GM12878 (cell line): ENCODE data around the gene SEMA6C. TPM values are rescaled to one million over a fixed set of nuclear protein-coding genes. Genes with fewer than 3 reads are reported as not detected.

ENCODE experiments used
- ATAC-seq: fragments of 200-7000 bp; cut with Tn5 transposase; 3 replicates; pipeline ENCODE4 v1.9.1; 2020; ENCODE audit warnings: mild to moderate bottlenecking, moderate library complexity
- BruUV-seq: library from RNA; stranded (reverse); fragments of 400-500 nt; replicated peaks from 2 replicates; lab custom pipeline; 2021; lab: Mats Ljungman, UMichigan
- CTCF ChIA-PET: fragments of 300-600 bp; sonication (Branson Sonifier 250); formaldehyde crosslinking; extraction: SDS; loops from one replicate; lab custom pipeline; 2021; ENCODE audit warnings: inconsistent platforms; lab: Yijun Ruan, JAX
- POLR2A ChIA-PET: fragments of 350-600 bp; formaldehyde crosslinking; extraction: SDS; loops from one replicate; lab custom pipeline; 2021; ENCODE audit warnings: inconsistent platforms; lab: Charles Lee
- RAD21 ChIA-PET: fragments of 300-600 bp; sonication (Branson Sonifier 250); formaldehyde crosslinking; loops from one replicate; lab custom pipeline; 2023; ENCODE audit warnings: antibody characterized with exemption; ENCODE audit not compliant: unreplicated experiment; lab: Charles Lee
- SMC1A ChIA-PET: fragments of 300-600 bp; sonication (Branson Sonifier 250); formaldehyde crosslinking; loops from one replicate; lab custom pipeline; 2023; ENCODE audit not compliant: unreplicated experiment, uncharacterized antibody; lab: Charles Lee
- DNase-seq: peaks from one replicate; pipeline ENCODE4 v3.0.0-alpha.2; 2011; ENCODE audit warnings: low read depth, low spot score
- FAIRE-seq: peaks from 3 replicates; lab custom pipeline; 2011; peaks lifted over from hg19 to GRCh38; lab: Jason Lieb, UNC
- H2AFZ ChIP-seq: 2 replicates; pipeline ENCODE4 v1.6.0; 2011; ENCODE audit warnings: low read depth, low read length, control low read depth; ENCODE audit not compliant: control insufficient read depth
- H3K27ac ChIP-seq: 2 replicates; pipeline ENCODE4 v1.5.1; 2011; ENCODE audit warnings: control low read depth; ENCODE audit not compliant: control insufficient read depth, insufficient read depth
- H3K27me3 ChIP-seq, 2 experiments: replicated peaks in 1 of 2; 2 replicates each; pipeline versions ENCODE4 v1.6.0 to v1.6.1; 2011; ENCODE audit warnings: low read length in 1 of 2; ENCODE audit not compliant: control insufficient read depth in 2 of 2, insufficient read depth in 2 of 2
- H3K36me3 ChIP-seq, 2 experiments: 2 replicates each; pipeline ENCODE4 v1.5.1; 2011; ENCODE audit warnings: low read length in 1 of 2; ENCODE audit not compliant: control insufficient read depth in 2 of 2, insufficient read depth in 2 of 2
- H3K4me1 ChIP-seq: 2 replicates; pipeline ENCODE4 v1.6.1; 2011; ENCODE audit warnings: mild to moderate bottlenecking, low read length, moderate library complexity, mixed read lengths; ENCODE audit not compliant: control insufficient read depth, insufficient read depth
- H3K4me2 ChIP-seq: 2 replicates; pipeline ENCODE4 v1.6.0; 2011; ENCODE audit warnings: control low read depth; ENCODE audit not compliant: control insufficient read depth, insufficient read depth
- H3K4me3 ChIP-seq: fragments of 200-600 bp; sonication (generic); 2 replicates; pipeline ENCODE4 v1.5.1; 2016
- H3K79me2 ChIP-seq: 2 replicates; pipeline ENCODE4 v1.6.0; 2011; ENCODE audit warnings: low read length; ENCODE audit not compliant: control insufficient read depth, insufficient read depth
- H3K9ac ChIP-seq: 2 replicates; pipeline ENCODE4 v1.8.0; 2011; ENCODE audit warnings: low read length, control low read depth, mixed read lengths; ENCODE audit not compliant: control insufficient read depth, insufficient read depth
- H3K9me3 ChIP-seq: replicated peaks from 3 replicates; pipeline ENCODE4 v1.5.1; 2011; ENCODE audit warnings: mild to moderate bottlenecking, low read length; ENCODE audit not compliant: control insufficient read depth, insufficient read depth
- H4K20me1 ChIP-seq: 2 replicates; pipeline ENCODE4 v1.6.0; 2011; ENCODE audit not compliant: control insufficient read depth, insufficient read depth
- CEBPB ChIP-seq, 2 experiments: fragments of 150-350 bp in 1 of 2; IDR thresholded peaks; 2 replicates each; pipeline ENCODE4 v1.6.1; 2012 to 2014; ENCODE audit warnings: low read depth in 2 of 2, low read length in 2 of 2, borderline replicate concordance in 1 of 2, inconsistent platforms in 1 of 2
- GATAD2B ChIP-seq: fragments of 450-650 bp; conservative IDR thresholded peaks from 2 replicates; pipeline ENCODE4 v1.6.1; 2017; ENCODE audit warnings: low read depth, mild to moderate bottlenecking, moderate library complexity
- MXI1 ChIP-seq: fragments of 150-350 bp; IDR thresholded peaks from 2 replicates; pipeline ENCODE4 v1.6.1; 2011; ENCODE audit warnings: low read depth, mild to moderate bottlenecking, inconsistent platforms, low read length, improper control_type of control experiment
- NFYA ChIP-seq: IDR thresholded peaks from 2 replicates; pipeline ENCODE4 v1.6.1; 2011; ENCODE audit warnings: low read depth, mild to moderate bottlenecking, low read length, improper control_type of control experiment, borderline replicate concordance
- NR2C1 ChIP-seq: fragments of 450-650 bp; IDR thresholded peaks from 2 replicates; pipeline ENCODE4 v1.6.1; 2017; ENCODE audit warnings: antibody characterized with exemption, mild to moderate bottlenecking, moderate library complexity
- RFX5 ChIP-seq: IDR thresholded peaks from 2 replicates; pipeline ENCODE4 v1.6.1; 2011; ENCODE audit warnings: low read depth, low read length, improper control_type of control experiment
- SREBF2 ChIP-seq: IDR thresholded peaks from 2 replicates; pipeline ENCODE4 v1.6.1; 2012; ENCODE audit warnings: mild to moderate bottlenecking, low read length
- ZSCAN29 ChIP-seq: fragments of 450-650 bp; IDR thresholded peaks from 2 replicates; pipeline ENCODE4 v1.6.1; 2017; ENCODE audit warnings: mild to moderate bottlenecking, moderate library complexity
- WGBS: methylation state at CpG from one replicate; pipeline ENCODE4 v1.1.6; 2016; ENCODE audit warnings: low lambda C conversion rate; ENCODE audit not compliant: insufficient replicate concordance, insufficient coverage; ENCODE audit errors: missing lambda C conversion rate; 5-methylcytosine and 5-hydroxymethylcytosine counted together
- in situ Hi-C: fragments of 300-500 bp; cut with MboI; formaldehyde crosslinking; loops from 9 replicates; pipeline ENCODE4 v1.14.3; 2018; ENCODE audit warnings: mixed read lengths
- intact Hi-C: fragments of 100-400 bp; cut with micrococcal nuclease; formaldehyde crosslinking; loops from one replicate; pipeline ENCODE4 v1.14.2; 2022; ENCODE audit not compliant: unreplicated experiment
- polyA plus RNA-seq, 11 experiments: library from polyadenylated mRNA; depleted of rRNA in 4 of 11; unstranded in 6 of 11; stranded (reverse) in 5 of 11; fragments of >200 nt; fragmentation: Nextera tagmentation in 4 of 11; fragmentation: Illumina TruSeq in 1 of 11; extraction: Ambion mirVana in 4 of 11; extraction: Trizol in 1 of 11; gene quantifications; 1 replicate in 1 of 11; 2 replicates in 10 of 11; pipeline versions ENCODE4 v1.2.1 to v1.2.3, GENCODE V29; 2011 to 2016; ENCODE audit warnings: inconsistent platforms in 2 of 11, missing spikeins in 2 of 11, low read depth in 1 of 11
- total RNA-seq, 4 experiments: library from RNA; depleted of rRNA in 3 of 4; stranded (reverse); fragments of >200 nt in 3 of 4; fragmentation: Illumina TruSeq in 1 of 4; extraction: Trizol in 1 of 4; gene quantifications; 2 replicates each; pipeline versions ENCODE4 v1.2.1 to v1.2.3, GENCODE V29; 2013 to 2021
- TF ChIP-seq, protein P1 (sequence below): fragments of 450-650 bp; IDR thresholded peaks from 2 replicates; pipeline ENCODE4 v1.6.1; 2017; ENCODE audit warnings: low read depth, mild to moderate bottlenecking, moderate library complexity
- TF ChIP-seq, protein P2 (sequence below): IDR thresholded peaks from 2 replicates; pipeline ENCODE4 v1.6.1; 2012; ENCODE audit warnings: low read depth, low read length, improper control_type of control experiment
- TF ChIP-seq, protein P3 (sequence below): fragments of 450-650 bp; formaldehyde crosslinking; IDR thresholded peaks from 2 replicates; pipeline ENCODE4 v1.5.0; 2022; ENCODE audit warnings: mild to moderate bottlenecking, missing genetic modification characterization
- TF ChIP-seq, protein P4 (sequence below): fragments of 450-650 bp; IDR thresholded peaks from 2 replicates; pipeline ENCODE4 v1.6.1; 2016; ENCODE audit warnings: mild to moderate bottlenecking
- TF ChIP-seq, protein P5 (sequence below): IDR thresholded peaks from 2 replicates; pipeline ENCODE4 v1.6.1; 2011; ENCODE audit warnings: low read depth, mild to moderate bottlenecking, low read length, moderate library complexity, borderline replicate concordance; ENCODE audit errors: extremely low read depth

Gene SEMA6C
- total and polyA plus RNA-seq, 10 of the 15 experiments (the other 5 are each of a cell fraction or from before 2014, with no cell fraction given), result 0.13 to 2.2 (median 0.29) TPM; not detected in 1

DNA sequence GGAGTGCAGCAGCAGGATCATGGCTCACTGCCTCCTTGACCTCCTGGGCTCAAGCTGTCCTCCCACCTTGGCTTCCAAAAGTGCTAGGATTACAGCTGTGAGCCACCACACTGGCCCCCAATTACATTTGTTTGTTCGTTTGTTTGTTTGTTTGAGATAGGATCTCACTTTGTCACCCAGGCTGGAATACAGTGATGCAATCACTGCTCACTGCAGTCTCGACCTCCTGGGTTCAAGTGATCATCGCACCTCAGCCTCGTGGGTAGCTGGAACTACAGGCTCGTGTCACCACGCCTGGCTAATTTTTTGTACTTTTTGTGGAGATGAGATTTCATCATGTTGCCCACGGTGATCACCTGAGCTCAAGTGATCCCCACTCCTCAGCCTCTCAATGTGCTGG, 45.6 kb upstream of the SEMA6C start:
- H3K27ac ChIP-seq, result no peak overlapping the region
- no TSS peak for BruUV-seq
- 54% methylated on average over 7 of the region's 7 CpGs for WGBS
- peaks cover 4% of the 10 kb centered on the region; the same call in 1 of the 2 replicates for H3K4me1 ChIP-seq
- DNase-seq (no peak), FAIRE-seq (no peak), ATAC-seq (no peak)
- no peaks in the 10 kb centered on the region for H4K20me1 ChIP-seq
- in situ Hi-C loops (loop anchor here (5.0 kb wide), 1 partner anchor 150 kb away; no protein-coding TSS in a partner anchor), intact Hi-C loops (no loop called here)
- CTCF ChIA-PET, result interaction anchor here (0.8 to 6.3 kb wide), 3 partner anchors 36 to 148 kb away, joined by 3 to 70 read pairs (median 3); partner anchors contain the start of genes PSMD4 and TNFAIP8L2
- POLR2A ChIA-PET, result interaction anchor here (0.7 kb wide), 1 partner anchor 560 kb away, joined by 3 read pairs; no protein-coding TSS in a partner anchor
- no peak overlapping the region for H3K9ac ChIP-seq
- H2AFZ ChIP-seq, result no peak overlapping the region
- RAD21 ChIA-PET, result no interaction called here
- H3K9me3 ChIP-seq, result no peaks in the 10 kb centered on the region
- SMC1A ChIA-PET, result interaction anchor here (0.9 kb wide), 1 partner anchor 237 kb away, joined by 3 read pairs; no protein-coding TSS in a partner anchor
- no peaks in the 10 kb centered on the region for H3K36me3 ChIP-seq
- no peaks in the 10 kb centered on the region for H3K27me3 ChIP-seq
- no peak overlapping the region for H3K4me2 ChIP-seq
- no peak overlapping the region for H3K4me3 ChIP-seq
- H3K79me2 ChIP-seq, result peaks cover 23% of the 10 kb centered on the region
- TF ChIP-seq CEBPB (IDR thresholded peaks at IDR 0.05; ENCODE audit: borderline replicate concordance in 1 of 2, low read depth in 2 of 2, low read length in 2 of 2), result no peak
- no peak for TF ChIP-seq RFX5
- TF ChIP-seq, protein P1, sequence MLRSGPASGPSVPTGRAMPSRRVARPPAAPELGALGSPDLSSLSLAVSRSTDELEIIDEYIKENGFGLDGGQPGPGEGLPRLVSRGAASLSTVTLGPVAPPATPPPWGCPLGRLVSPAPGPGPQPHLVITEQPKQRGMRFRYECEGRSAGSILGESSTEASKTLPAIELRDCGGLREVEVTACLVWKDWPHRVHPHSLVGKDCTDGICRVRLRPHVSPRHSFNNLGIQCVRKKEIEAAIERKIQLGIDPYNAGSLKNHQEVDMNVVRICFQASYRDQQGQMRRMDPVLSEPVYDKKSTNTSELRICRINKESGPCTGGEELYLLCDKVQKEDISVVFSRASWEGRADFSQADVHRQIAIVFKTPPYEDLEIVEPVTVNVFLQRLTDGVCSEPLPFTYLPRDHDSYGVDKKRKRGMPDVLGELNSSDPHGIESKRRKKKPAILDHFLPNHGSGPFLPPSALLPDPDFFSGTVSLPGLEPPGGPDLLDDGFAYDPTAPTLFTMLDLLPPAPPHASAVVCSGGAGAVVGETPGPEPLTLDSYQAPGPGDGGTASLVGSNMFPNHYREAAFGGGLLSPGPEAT, result no peak
- TF ChIP-seq, protein P2, sequence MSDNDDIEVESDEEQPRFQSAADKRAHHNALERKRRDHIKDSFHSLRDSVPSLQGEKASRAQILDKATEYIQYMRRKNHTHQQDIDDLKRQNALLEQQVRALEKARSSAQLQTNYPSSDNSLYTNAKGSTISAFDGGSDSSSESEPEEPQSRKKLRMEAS, result no peak
- no peak for TF ChIP-seq SREBF2
- no peak for TF ChIP-seq MXI1
- no peak for TF ChIP-seq NR2C1
- no peak for TF ChIP-seq NFYA
- TF ChIP-seq, protein P3, sequence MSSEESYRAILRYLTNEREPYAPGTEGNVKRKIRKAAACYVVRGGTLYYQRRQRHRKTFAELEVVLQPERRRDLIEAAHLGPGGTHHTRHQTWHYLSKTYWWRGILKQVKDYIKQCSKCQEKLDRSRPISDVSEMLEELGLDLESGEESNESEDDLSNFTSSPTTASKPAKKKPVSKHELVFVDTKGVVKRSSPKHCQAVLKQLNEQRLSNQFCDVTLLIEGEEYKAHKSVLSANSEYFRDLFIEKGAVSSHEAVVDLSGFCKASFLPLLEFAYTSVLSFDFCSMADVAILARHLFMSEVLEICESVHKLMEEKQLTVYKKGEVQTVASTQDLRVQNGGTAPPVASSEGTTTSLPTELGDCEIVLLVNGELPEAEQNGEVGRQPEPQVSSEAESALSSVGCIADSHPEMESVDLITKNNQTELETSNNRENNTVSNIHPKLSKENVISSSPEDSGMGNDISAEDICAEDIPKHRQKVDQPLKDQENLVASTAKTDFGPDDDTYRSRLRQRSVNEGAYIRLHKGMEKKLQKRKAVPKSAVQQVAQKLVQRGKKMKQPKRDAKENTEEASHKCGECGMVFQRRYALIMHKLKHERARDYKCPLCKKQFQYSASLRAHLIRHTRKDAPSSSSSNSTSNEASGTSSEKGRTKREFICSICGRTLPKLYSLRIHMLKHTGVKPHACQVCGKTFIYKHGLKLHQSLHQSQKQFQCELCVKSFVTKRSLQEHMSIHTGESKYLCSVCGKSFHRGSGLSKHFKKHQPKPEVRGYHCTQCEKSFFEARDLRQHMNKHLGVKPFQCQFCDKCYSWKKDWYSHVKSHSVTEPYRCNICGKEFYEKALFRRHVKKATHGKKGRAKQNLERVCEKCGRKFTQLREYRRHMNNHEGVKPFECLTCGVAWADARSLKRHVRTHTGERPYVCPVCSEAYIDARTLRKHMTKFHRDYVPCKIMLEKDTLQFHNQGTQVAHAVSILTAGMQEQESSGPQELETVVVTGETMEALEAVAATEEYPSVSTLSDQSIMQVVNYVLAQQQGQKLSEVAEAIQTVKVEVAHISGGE (CRISPR knock-in tag), result no peak
- TF ChIP-seq, protein P4, sequence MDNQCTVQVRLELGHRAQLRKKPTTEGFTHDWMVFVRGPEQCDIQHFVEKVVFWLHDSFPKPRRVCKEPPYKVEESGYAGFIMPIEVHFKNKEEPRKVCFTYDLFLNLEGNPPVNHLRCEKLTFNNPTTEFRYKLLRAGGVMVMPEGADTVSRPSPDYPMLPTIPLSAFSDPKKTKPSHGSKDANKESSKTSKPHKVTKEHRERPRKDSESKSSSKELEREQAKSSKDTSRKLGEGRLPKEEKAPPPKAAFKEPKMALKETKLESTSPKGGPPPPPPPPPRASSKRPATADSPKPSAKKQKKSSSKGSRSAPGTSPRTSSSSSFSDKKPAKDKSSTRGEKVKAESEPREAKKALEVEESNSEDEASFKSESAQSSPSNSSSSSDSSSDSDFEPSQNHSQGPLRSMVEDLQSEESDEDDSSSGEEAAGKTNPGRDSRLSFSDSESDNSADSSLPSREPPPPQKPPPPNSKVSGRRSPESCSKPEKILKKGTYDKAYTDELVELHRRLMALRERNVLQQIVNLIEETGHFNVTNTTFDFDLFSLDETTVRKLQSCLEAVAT, result no peak
- no peak for TF ChIP-seq ZSCAN29
- TF ChIP-seq GATAD2B, result no peak
- TF ChIP-seq, protein P5, sequence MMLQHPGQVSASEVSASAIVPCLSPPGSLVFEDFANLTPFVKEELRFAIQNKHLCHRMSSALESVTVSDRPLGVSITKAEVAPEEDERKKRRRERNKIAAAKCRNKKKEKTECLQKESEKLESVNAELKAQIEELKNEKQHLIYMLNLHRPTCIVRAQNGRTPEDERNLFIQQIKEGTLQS, result no peak
